CD14-positive monocyte (primary cell): ENCODE results near the gene KIF1A. TPM values are rescaled to one million over a fixed set of nuclear protein-coding genes. Genes with fewer than 3 reads are reported as not detected.

ENCODE experiments used
- DNase-seq, 3 donors: peaks; one replicate each; pipeline ENCODE4 v3.0.0-alpha.2; 2011 to 2022
- H2AFZ ChIP-seq: 2 replicates; pipeline ENCODE4 v1.6.0; 2012; ENCODE audit warnings: mild to moderate bottlenecking, low read depth, low read length, inconsistent platforms; ENCODE audit not compliant: insufficient read depth, poor library complexity, severe bottlenecking
- H3K27ac ChIP-seq, 2 donors: 1 replicate in 1 of 2; 2 replicates in 1 of 2; pipeline ENCODE4 v1.5.1; 2012 to 2013; ENCODE audit warnings: low read length in 2 of 2, control low read depth in 1 of 2, inconsistent platforms in 1 of 2, low read depth in 1 of 2, mild to moderate bottlenecking in 1 of 2
- H3K27me3 ChIP-seq, 2 donors: one replicate each; pipeline versions ENCODE4 v1.6.0 to v1.6.1; 2011 to 2013; ENCODE audit warnings: low read length in 2 of 2; ENCODE audit not compliant: control insufficient read depth in 2 of 2, insufficient read depth in 2 of 2
- H3K36me3 ChIP-seq, 2 donors: replicated peaks in 1 of 2; 1 replicate in 1 of 2; 2 replicates in 1 of 2; pipeline versions ENCODE4 v1.5.1 to v1.6.1; 2012 to 2013; ENCODE audit warnings: low read length in 2 of 2, control low read depth in 1 of 2, inconsistent platforms in 1 of 2, mild to moderate bottlenecking in 1 of 2; ENCODE audit not compliant: insufficient read depth in 2 of 2, control insufficient read depth in 1 of 2
- H3K4me1 ChIP-seq, 2 donors: 1 replicate in 1 of 2; 2 replicates in 1 of 2; pipeline versions ENCODE4 v1.5.1 to v1.6.1; 2012 to 2013; ENCODE audit warnings: low read length in 2 of 2, control low read depth in 1 of 2, inconsistent platforms in 1 of 2, mild to moderate bottlenecking in 1 of 2, moderate library complexity in 1 of 2; ENCODE audit not compliant: insufficient read depth in 2 of 2, control insufficient read depth in 1 of 2
- H3K4me2 ChIP-seq: replicated peaks from 2 replicates; pipeline ENCODE3; 2012; ENCODE audit warnings: low read length, moderate library complexity, mild to moderate bottlenecking; ENCODE audit not compliant: poor library complexity, severe bottlenecking; ENCODE audit errors: extremely low read depth
- H3K4me3 ChIP-seq, 3 experiments: fragments of 200-600 bp in 1 of 3; sonication (generic) in 1 of 3; replicated peaks in 1 of 3; 1 replicate in 2 of 3; 2 replicates in 1 of 3; pipeline ENCODE4 v1.5.1; 2011 to 2013; ENCODE audit warnings: low read length in 3 of 3, mild to moderate bottlenecking in 3 of 3, control low read depth in 2 of 3, low read depth in 2 of 3, inconsistent platforms in 1 of 3, moderate library complexity in 1 of 3
- H3K79me2 ChIP-seq: 2 replicates; pipeline ENCODE4 v1.6.0; 2012; ENCODE audit warnings: mild to moderate bottlenecking, control low read depth, inconsistent platforms, low read length, moderate library complexity; ENCODE audit not compliant: insufficient read depth
- H3K9ac ChIP-seq: 2 replicates; pipeline ENCODE4 v1.6.0; 2017; ENCODE audit warnings: low read length, mild to moderate bottlenecking; ENCODE audit not compliant: insufficient read depth, poor library complexity, severe bottlenecking
- H3K9me3 ChIP-seq, 2 donors: replicated peaks in 1 of 2; 1 replicate in 1 of 2; 2 replicates in 1 of 2; pipeline versions ENCODE4 v1.5.1 to v1.6.1; 2012 to 2013; ENCODE audit warnings: low read length in 2 of 2, control low read depth in 1 of 2; ENCODE audit not compliant: control insufficient read depth in 1 of 2, insufficient read depth in 1 of 2
- H4K20me1 ChIP-seq: 2 replicates; pipeline ENCODE4 v1.6.0; 2012; ENCODE audit warnings: mild to moderate bottlenecking, low read length, control low read depth, moderate library complexity; ENCODE audit not compliant: insufficient read depth
- H3K27ac Mint-ChIP-seq, 7 donors: one replicate each; pipeline ENCODE4 v1.8.0; 2020; ENCODE audit warnings: mild to moderate bottlenecking in 7 of 7, mixed read lengths in 7 of 7, moderate library complexity in 6 of 7, inconsistent platforms in 2 of 7
- H3K27me3 Mint-ChIP-seq, 3 donors: one replicate each; pipeline ENCODE4 v1.8.0; 2021 to 2022; ENCODE audit warnings: low read depth in 3 of 3, mild to moderate bottlenecking in 3 of 3, mixed read lengths in 3 of 3, moderate library complexity in 3 of 3, inconsistent platforms in 1 of 3
- H3K36me3 Mint-ChIP-seq, 2 donors: one replicate each; pipeline ENCODE4 v1.8.0; 2020; ENCODE audit warnings: mixed read lengths in 2 of 2, inconsistent platforms in 1 of 2, mild to moderate bottlenecking in 1 of 2
- H3K4me1 Mint-ChIP-seq: one replicate; pipeline ENCODE4 v1.8.0; 2020; ENCODE audit warnings: mild to moderate bottlenecking, mixed read lengths
- H3K4me3 Mint-ChIP-seq, 2 donors: one replicate each; pipeline ENCODE4 v1.8.0; 2020; ENCODE audit warnings: mild to moderate bottlenecking in 2 of 2, mixed read lengths in 2 of 2, moderate library complexity in 1 of 2
- H3K9me3 Mint-ChIP-seq, 7 donors: one replicate each; pipeline ENCODE4 v1.8.0; 2020 to 2022; ENCODE audit warnings: mixed read lengths in 7 of 7, mild to moderate bottlenecking in 6 of 7, moderate library complexity in 6 of 7, inconsistent platforms in 2 of 7
- WGBS: methylation state at CpG from one replicate; pipeline ENCODE4 v1.1.5; 2013; ENCODE audit warnings: missing lambda C conversion rate; ENCODE audit not compliant: insufficient coverage; 5-methylcytosine and 5-hydroxymethylcytosine counted together
- intact Hi-C, 2 donors: fragments of 100-400 bp; cut with micrococcal nuclease; formaldehyde crosslinking; loops; one replicate each; pipeline versions ENCODE4 v1.15.0 to v1.15.1; 2023
- polyA plus RNA-seq, 3 donors: library from polyadenylated mRNA; depleted of rRNA in 1 of 3; unstranded in 2 of 3; stranded (reverse) in 1 of 3; fragments of 300-500 nt in 2 of 3; fragments of >200 nt in 1 of 3; fragmentation: Illumina TruSeq in 2 of 3; gene quantifications; 1 replicate in 2 of 3; 2 replicates in 1 of 3; pipeline ENCODE4 v1.2.3, GENCODE V29; 2012 to 2021
- TF ChIP-seq, protein P1 (sequence below): fragments of 200-600 bp; IDR thresholded peaks from one replicate; pipeline ENCODE4 v1.8.0; 2022; ENCODE audit warnings: antibody characterized with exemption, mild to moderate bottlenecking

Gene KIF1A
- polyA plus RNA-seq, 3 donors: not detected

DNA sequence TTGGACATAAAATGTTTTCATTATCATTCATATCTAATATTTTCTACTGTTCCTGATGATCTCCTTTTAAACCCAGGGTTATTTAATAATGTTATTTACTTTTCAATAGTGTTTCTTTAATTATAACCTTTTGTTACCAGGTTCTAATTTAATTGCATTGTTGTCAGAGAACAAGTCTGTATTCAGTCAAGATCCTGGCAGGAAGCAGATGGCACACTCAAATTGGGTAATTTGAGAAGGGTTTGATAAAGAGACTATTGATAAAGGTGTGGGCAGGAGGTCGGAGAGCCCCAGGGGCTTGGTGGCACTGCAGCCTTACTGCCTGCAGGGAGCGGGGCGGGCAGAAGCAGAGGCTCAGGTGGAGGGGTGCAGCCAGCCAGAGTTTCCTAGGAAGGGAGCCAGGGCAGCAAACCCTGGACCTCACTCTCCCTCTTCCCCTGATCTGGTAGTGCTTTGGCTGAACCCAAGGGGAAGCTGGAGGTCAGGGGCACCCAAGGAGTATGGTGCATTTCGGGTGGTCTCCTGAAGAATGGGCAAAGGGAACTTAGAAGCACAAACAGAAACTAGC is 2.3 kb upstream of the KIF1A start:
- Histone ChIP-seq H3K4me2 (no peak overlapping the region), H3K27me3 (peaks cover 45 to 79% of the 10 kb centered on the region in 2 donors), H3K27ac (no peak overlapping the region), H2AFZ (no peak overlapping the region), H3K9me3 (peaks cover 8 to 27% of the 10 kb centered on the region in 2 donors), H3K36me3 (no peaks in the 10 kb centered on the region), H4K20me1 (no peaks in the 10 kb centered on the region), H3K4me1 (no peaks in the 10 kb centered on the region), H3K9ac (no peak overlapping the region), H3K4me3 (no peak overlapping the region), H3K79me2 (no peaks in the 10 kb centered on the region)
- Mint-ChIP-seq H3K4me3 (peak overlapping the region in 1 of 2 donors; percentile 84), H3K4me1 (no peaks in the 10 kb centered on the region), H3K9me3 (peaks cover 6 to 28% (median 11%) of the 10 kb centered on the region in 7 donors), H3K27me3 (peaks cover 46 to 84% (median 73%) of the 10 kb centered on the region in 3 donors), H3K27ac (no peak overlapping the region), H3K36me3 (peaks cover 0 to 1% of the 10 kb centered on the region in 2 donors)
- TF ChIP-seq, protein P1, sequence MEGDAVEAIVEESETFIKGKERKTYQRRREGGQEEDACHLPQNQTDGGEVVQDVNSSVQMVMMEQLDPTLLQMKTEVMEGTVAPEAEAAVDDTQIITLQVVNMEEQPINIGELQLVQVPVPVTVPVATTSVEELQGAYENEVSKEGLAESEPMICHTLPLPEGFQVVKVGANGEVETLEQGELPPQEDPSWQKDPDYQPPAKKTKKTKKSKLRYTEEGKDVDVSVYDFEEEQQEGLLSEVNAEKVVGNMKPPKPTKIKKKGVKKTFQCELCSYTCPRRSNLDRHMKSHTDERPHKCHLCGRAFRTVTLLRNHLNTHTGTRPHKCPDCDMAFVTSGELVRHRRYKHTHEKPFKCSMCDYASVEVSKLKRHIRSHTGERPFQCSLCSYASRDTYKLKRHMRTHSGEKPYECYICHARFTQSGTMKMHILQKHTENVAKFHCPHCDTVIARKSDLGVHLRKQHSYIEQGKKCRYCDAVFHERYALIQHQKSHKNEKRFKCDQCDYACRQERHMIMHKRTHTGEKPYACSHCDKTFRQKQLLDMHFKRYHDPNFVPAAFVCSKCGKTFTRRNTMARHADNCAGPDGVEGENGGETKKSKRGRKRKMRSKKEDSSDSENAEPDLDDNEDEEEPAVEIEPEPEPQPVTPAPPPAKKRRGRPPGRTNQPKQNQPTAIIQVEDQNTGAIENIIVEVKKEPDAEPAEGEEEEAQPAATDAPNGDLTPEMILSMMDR: no peak
- WGBS: 83% methylated on average over 4 of the region's 4 CpGs
- intact Hi-C loops: no loop called here
- no peak for DNase-seq

DNA sequence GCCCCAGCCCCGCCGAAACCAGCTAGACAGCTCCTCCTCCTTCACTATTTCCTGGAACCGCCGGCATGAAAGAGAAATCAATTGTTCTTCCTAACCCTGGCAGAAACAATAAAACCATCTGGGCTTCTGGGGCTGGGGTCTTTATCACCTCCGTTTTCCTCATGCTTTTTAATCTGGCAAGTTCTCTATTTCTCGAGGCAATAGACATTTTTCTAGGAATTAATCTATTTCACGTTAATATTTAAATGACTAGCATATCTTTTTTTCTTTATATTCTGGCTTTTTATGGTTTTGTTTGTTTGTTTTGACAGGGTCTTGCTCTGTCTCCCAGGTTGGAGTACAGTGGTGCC is 1.4 kb upstream of the KIF1A start:
- peaks cover 47 to 84% (median 74%) of the 10 kb centered on the region in 3 donors for H3K27me3 Mint-ChIP-seq
- H3K27me3 ChIP-seq: peaks cover 41 to 74% of the 10 kb centered on the region in 2 donors
- WGBS: 0% methylated on average over 4 of the region's 7 CpGs

More for the DNA sequence above, 1.4 kb upstream of the KIF1A start:
- Histone ChIP-seq H3K4me2 (no peak overlapping the region), H2AFZ (no peak overlapping the region), H3K4me1 (no peaks in the 10 kb centered on the region), H3K36me3 (no peaks in the 10 kb centered on the region), H3K9ac (no peak overlapping the region), H3K79me2 (no peaks in the 10 kb centered on the region), H3K27ac (no peak overlapping the region), H4K20me1 (no peaks in the 10 kb centered on the region), H3K4me3 (no peak overlapping the region), H3K9me3 (peaks cover 5 to 27% of the 10 kb centered on the region in 2 donors)
- Mint-ChIP-seq H3K4me1 (no peaks in the 10 kb centered on the region), H3K9me3 (peaks cover 6 to 23% (median 9%) of the 10 kb centered on the region in 7 donors), H3K4me3 (peak overlapping the region in 1 of 2 donors; percentile 84), H3K36me3 (peaks cover 0 to 1% of the 10 kb centered on the region in 2 donors), H3K27ac (no peak overlapping the region)
- intact Hi-C loops: no loop called here
- no peak for DNase-seq
- TF ChIP-seq, protein P1: no peak
